ENCODE results near the gene KBTBD7.

KBTBD7 gene

DNA sequence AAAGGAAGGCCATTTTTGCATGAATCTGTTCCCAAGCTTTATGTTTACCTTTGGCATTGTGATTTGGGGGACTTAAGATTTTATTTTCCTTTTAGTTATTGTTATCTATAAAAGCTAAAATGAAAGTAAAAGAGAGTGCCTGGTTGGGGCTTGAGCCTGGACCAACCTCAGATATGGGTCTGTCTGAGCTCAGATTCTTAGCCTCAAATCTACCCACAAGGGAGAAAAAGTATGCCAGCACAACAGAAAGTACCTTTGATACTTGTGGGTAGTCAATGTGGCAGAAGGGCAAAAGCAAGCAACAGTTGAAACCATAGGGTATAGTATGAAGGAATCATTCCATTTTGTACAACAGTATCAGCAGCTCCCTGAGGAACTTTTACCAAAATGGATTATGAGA, 35.2 kb downstream of the KBTBD7 start:
- TF ChIP-seq ESRRG (CRISPR knock-in tag; IDR thresholded peaks at IDR 0.05) = no peak
- no peak for TF ChIP-seq TCF4 (CRISPR knock-in tag; IDR thresholded peaks at IDR 0.05; ENCODE audit: borderline replicate concordance)
- TF ChIP-seq GLIS3 (CRISPR knock-in tag; IDR thresholded peaks at IDR 0.05) = no peak
- no peak for TF ChIP-seq BACH2 (CRISPR knock-in tag; IDR thresholded peaks at IDR 0.05; ENCODE audit: borderline replicate concordance)
- no peak for TF ChIP-seq ISL1 (CRISPR knock-in tag; IDR thresholded peaks at IDR 0.05)
- TF ChIP-seq, protein P1, sequence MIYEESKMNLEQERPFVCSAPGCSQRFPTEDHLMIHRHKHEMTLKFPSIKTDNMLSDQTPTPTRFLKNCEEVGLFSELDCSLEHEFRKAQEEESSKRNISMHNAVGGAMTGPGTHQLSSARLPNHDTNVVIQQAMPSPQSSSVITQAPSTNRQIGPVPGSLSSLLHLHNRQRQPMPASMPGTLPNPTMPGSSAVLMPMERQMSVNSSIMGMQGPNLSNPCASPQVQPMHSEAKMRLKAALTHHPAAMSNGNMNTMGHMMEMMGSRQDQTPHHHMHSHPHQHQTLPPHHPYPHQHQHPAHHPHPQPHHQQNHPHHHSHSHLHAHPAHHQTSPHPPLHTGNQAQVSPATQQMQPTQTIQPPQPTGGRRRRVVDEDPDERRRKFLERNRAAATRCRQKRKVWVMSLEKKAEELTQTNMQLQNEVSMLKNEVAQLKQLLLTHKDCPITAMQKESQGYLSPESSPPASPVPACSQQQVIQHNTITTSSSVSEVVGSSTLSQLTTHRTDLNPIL (CRISPR knock-in tag; IDR thresholded peaks at IDR 0.05; ENCODE audit: low read depth) = no peak
- no peak for TF ChIP-seq OSR1 (CRISPR knock-in tag; IDR thresholded peaks at IDR 0.05)
- no peak for TF ChIP-seq TOX (CRISPR knock-in tag; IDR thresholded peaks at IDR 0.05; ENCODE audit: borderline replicate concordance)
- no peak for TF ChIP-seq PPARA (CRISPR knock-in tag; IDR thresholded peaks at IDR 0.05; ENCODE audit: borderline replicate concordance)
- TF ChIP-seq, protein P2, sequence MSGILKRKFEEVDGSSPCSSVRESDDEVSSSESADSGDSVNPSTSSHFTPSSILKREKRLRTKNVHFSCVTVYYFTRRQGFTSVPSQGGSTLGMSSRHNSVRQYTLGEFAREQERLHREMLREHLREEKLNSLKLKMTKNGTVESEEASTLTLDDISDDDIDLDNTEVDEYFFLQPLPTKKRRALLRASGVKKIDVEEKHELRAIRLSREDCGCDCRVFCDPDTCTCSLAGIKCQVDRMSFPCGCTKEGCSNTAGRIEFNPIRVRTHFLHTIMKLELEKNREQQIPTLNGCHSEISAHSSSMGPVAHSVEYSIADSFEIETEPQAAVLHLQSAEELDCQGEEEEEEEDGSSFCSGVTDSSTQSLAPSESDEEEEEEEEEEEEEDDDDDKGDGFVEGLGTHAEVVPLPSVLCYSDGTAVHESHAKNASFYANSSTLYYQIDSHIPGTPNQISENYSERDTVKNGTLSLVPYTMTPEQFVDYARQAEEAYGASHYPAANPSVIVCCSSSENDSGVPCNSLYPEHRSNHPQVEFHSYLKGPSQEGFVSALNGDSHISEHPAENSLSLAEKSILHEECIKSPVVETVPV (CRISPR knock-in tag; IDR thresholded peaks at IDR 0.05) = no peak
- no peak for ATAC-seq

DNA sequence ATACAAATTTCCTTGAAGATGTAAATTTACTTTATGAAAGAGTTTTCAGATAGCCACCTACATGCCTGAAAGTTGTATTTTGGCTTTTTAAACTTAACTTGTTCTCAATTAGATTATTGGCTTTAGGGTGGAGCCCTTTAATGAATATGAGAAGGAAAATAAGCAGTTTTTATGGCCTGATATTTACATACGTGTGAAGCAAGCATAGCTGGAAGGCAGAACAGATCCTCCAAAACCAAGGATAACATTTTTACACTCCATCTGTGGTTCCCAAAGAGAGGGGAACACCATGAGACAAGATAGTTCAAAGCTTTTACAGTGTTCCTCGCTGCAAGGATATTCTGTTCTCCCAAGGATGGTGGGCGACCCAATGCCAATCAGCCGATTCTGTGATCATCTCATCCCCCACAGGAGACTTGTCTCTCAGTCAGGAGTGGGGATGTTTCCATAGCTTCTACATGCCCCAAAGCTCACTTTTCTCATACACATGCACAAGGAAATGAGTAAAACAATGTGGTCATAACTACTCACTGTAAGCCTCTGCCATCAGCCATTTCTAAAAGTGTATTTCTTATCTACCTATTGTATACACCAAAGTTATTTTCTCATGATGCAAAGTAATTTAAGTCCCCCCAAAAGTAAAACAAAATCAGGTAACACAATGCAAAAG, 37.2 kb downstream of the KBTBD7 start:
- ATAC-seq = no peak

DNA sequence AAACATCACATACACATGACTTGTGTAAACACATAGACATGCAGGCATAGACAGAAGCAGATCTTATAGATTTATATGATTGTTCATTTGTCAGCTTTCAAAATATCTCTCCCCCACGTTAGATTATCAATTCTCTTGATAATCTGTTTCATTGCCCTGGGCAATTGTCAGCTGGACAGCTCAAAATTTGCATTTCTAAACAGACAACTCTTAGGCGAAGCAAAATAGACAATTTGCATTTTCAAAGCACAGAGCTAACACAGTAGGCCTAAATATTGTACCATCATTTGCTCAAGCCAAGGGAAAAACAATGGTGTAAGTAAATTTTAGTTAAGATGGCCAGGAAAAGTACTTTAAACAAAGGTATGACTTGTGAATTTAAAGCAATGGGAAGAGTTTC, 37.7 kb downstream of the KBTBD7 start:
- no peak for ATAC-seq
- TF ChIP-seq OSR1 (CRISPR knock-in tag; IDR thresholded peaks at IDR 0.05) = no peak
- TF ChIP-seq ZNF70 (CRISPR knock-in tag; IDR thresholded peaks at IDR 0.05) = no peak
- TF ChIP-seq, protein P1 (CRISPR knock-in tag; IDR thresholded peaks at IDR 0.05; ENCODE audit: low read depth) = no peak
- TF ChIP-seq TCF4 (CRISPR knock-in tag; IDR thresholded peaks at IDR 0.05; ENCODE audit: borderline replicate concordance) = no peak
- TF ChIP-seq ZFP30 (CRISPR knock-in tag; IDR thresholded peaks at IDR 0.05) = no peak
- TF ChIP-seq ESRRG (CRISPR knock-in tag; IDR thresholded peaks at IDR 0.05) = no peak
- no peak for TF ChIP-seq BACH2 (CRISPR knock-in tag; IDR thresholded peaks at IDR 0.05; ENCODE audit: borderline replicate concordance)
- TF ChIP-seq RARB (CRISPR knock-in tag; IDR thresholded peaks at IDR 0.05) = no peak
- TF ChIP-seq CSDC2 (CRISPR knock-in tag; IDR thresholded peaks at IDR 0.05) = no peak
- TF ChIP-seq, protein P3, sequence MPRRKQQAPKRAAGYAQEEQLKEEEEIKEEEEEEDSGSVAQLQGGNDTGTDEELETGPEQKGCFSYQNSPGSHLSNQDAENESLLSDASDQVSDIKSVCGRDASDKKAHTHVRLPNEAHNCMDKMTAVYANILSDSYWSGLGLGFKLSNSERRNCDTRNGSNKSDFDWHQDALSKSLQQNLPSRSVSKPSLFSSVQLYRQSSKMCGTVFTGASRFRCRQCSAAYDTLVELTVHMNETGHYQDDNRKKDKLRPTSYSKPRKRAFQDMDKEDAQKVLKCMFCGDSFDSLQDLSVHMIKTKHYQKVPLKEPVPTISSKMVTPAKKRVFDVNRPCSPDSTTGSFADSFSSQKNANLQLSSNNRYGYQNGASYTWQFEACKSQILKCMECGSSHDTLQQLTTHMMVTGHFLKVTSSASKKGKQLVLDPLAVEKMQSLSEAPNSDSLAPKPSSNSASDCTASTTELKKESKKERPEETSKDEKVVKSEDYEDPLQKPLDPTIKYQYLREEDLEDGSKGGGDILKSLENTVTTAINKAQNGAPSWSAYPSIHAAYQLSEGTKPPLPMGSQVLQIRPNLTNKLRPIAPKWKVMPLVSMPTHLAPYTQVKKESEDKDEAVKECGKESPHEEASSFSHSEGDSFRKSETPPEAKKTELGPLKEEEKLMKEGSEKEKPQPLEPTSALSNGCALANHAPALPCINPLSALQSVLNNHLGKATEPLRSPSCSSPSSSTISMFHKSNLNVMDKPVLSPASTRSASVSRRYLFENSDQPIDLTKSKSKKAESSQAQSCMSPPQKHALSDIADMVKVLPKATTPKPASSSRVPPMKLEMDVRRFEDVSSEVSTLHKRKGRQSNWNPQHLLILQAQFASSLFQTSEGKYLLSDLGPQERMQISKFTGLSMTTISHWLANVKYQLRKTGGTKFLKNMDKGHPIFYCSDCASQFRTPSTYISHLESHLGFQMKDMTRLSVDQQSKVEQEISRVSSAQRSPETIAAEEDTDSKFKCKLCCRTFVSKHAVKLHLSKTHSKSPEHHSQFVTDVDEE (CRISPR knock-in tag; IDR thresholded peaks at IDR 0.05) = no peak
- no peak for TF ChIP-seq ZFP3 (CRISPR knock-in tag; IDR thresholded peaks at IDR 0.05)
- TF ChIP-seq TOX (CRISPR knock-in tag; IDR thresholded peaks at IDR 0.05; ENCODE audit: borderline replicate concordance) = no peak

More for the DNA sequence above, 37.2 kb downstream of the KBTBD7 start:
- TF ChIP-seq, protein P4, sequence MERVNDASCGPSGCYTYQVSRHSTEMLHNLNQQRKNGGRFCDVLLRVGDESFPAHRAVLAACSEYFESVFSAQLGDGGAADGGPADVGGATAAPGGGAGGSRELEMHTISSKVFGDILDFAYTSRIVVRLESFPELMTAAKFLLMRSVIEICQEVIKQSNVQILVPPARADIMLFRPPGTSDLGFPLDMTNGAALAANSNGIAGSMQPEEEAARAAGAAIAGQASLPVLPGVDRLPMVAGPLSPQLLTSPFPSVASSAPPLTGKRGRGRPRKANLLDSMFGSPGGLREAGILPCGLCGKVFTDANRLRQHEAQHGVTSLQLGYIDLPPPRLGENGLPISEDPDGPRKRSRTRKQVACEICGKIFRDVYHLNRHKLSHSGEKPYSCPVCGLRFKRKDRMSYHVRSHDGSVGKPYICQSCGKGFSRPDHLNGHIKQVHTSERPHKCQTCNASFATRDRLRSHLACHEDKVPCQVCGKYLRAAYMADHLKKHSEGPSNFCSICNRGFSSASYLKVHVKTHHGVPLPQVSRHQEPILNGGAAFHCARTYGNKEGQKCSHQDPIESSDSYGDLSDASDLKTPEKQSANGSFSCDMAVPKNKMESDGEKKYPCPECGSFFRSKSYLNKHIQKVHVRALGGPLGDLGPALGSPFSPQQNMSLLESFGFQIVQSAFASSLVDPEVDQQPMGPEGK (CRISPR knock-in tag; IDR thresholded peaks at IDR 0.05; ENCODE audit: borderline replicate concordance) = no peak
- TF ChIP-seq CSDC2 (CRISPR knock-in tag; IDR thresholded peaks at IDR 0.05) (no peak), ISL1 (CRISPR knock-in tag; IDR thresholded peaks at IDR 0.05) (no peak), OSR1 (CRISPR knock-in tag; IDR thresholded peaks at IDR 0.05) (no peak), TCF4 (CRISPR knock-in tag; IDR thresholded peaks at IDR 0.05; ENCODE audit: borderline replicate concordance) (no peak), ZFP3 (CRISPR knock-in tag; IDR thresholded peaks at IDR 0.05) (no peak), ESRRG (CRISPR knock-in tag; IDR thresholded peaks at IDR 0.05) (no peak)

DNA sequence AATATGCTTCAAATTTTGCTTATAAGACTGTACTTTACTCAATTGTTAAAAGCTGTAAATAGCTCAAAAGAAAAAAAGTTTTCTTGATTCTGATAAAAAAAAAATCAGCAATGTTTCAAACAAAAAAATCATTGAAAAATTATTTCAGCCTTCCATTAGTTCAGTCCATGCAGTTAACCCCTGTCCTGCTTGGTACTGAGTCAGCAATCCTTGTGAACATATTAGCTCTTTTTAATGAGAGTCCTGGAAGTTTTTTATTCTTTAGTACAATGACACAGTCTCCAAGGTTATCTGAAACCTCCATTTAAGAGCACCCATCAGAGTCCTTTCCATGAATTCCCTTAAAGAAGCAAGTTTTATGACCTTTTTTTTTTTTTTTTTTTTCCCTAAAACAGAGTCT, 40.3 kb downstream of the KBTBD7 start:
- ATAC-seq = no peak
- TF ChIP-seq ZC3H10 (CRISPR knock-in tag; IDR thresholded peaks at IDR 0.05) (no peak), ZNF8 (CRISPR knock-in tag; IDR thresholded peaks at IDR 0.05) (no peak), CSDC2 (CRISPR knock-in tag; IDR thresholded peaks at IDR 0.05) (no peak), PPARA (CRISPR knock-in tag; IDR thresholded peaks at IDR 0.05; ENCODE audit: borderline replicate concordance) (no peak), ZNF565 (CRISPR knock-in tag; conservative IDR thresholded peaks at IDR 0.05; ENCODE audit: low read depth) (no peak), ZFP30 (CRISPR knock-in tag; IDR thresholded peaks at IDR 0.05) (no peak), ZNF70 (CRISPR knock-in tag; IDR thresholded peaks at IDR 0.05) (no peak)
- TF ChIP-seq, protein P5, sequence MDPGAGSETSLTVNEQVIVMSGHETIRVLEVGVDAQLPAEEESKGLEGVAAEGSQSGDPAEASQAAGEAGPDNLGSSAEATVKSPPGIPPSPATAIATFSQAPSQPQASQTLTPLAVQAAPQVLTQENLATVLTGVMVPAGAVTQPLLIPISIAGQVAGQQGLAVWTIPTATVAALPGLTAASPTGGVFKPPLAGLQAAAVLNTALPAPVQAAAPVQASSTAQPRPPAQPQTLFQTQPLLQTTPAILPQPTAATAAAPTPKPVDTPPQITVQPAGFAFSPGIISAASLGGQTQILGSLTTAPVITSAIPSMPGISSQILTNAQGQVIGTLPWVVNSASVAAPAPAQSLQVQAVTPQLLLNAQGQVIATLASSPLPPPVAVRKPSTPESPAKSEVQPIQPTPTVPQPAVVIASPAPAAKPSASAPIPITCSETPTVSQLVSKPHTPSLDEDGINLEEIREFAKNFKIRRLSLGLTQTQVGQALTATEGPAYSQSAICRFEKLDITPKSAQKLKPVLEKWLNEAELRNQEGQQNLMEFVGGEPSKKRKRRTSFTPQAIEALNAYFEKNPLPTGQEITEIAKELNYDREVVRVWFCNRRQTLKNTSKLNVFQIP (CRISPR knock-in tag; IDR thresholded peaks at IDR 0.05; ENCODE audit: borderline replicate concordance, low read depth) = no peak

All from SK-N-SH treated with all-trans-retinoic acid at 6 μM for 48 hours (cell line).